Esophagus squamous epithelium (tissue), 5 donors: ENCODE data around the gene DCUN1D2. TPM values are rescaled to one million over a fixed set of nuclear protein-coding genes. Genes with fewer than 3 reads are reported as not detected.
A peak's percentile ranks its signal among the peaks of the same experiment; 100 is the strongest.

Experiments used
- DNase-seq: peaks from one replicate; lab custom pipeline; 2025; lab: John Stamatoyannopoulos, UW
- H3K27ac ChIP-seq, 4 donors: fragments of 200-600 bp; sonication (generic); one replicate each; pipeline ENCODE4 v1.5.1; 2016 to 2019; ENCODE audit warnings: mild to moderate bottlenecking in 1 of 4
- H3K27me3 ChIP-seq, 4 donors: fragments of 200-600 bp; sonication (generic); 1 replicate in 3 of 4; 2 replicates in 1 of 4; pipeline versions ENCODE4 v1.5.1 to v1.6.0; 2017 to 2021; ENCODE audit warnings: antibody characterized with exemption in 1 of 4
- H3K36me3 ChIP-seq, 3 donors: fragments of 200-600 bp; sonication (generic); one replicate each; pipeline ENCODE4 v1.5.1; 2016 to 2019
- H3K4me1 ChIP-seq, 3 donors: fragments of 200-600 bp; sonication (generic); one replicate each; pipeline ENCODE4 v1.5.1; 2017 to 2019
- H3K4me3 ChIP-seq, 4 donors: fragments of 200-600 bp; sonication (generic); 1 replicate in 3 of 4; 2 replicates in 1 of 4; pipeline ENCODE4 v1.5.1; 2016 to 2019; ENCODE audit warnings: mild to moderate bottlenecking in 2 of 4, moderate library complexity in 1 of 4
- H3K9me3 ChIP-seq, 3 donors: fragments of 200-600 bp; sonication (generic); one replicate each; pipeline ENCODE4 v1.5.1; 2016 to 2019
- CTCF ChIP-seq, 6 experiments: fragments of 450-650 bp in 4 of 6; fragments of 200-600 bp in 2 of 6; sonication (generic) in 2 of 6; IDR thresholded peaks; one replicate each; pipeline ENCODE4 v1.5.1; 2016 to 2019; ENCODE audit warnings: antibody characterized with exemption in 6 of 6, mild to moderate bottlenecking in 4 of 6, moderate library complexity in 4 of 6
- POLR2A ChIP-seq, 4 donors: fragments of 450-650 bp; IDR thresholded peaks; one replicate each; pipeline ENCODE4 v1.6.1; 2017; ENCODE audit warnings: antibody characterized with exemption in 4 of 4, mild to moderate bottlenecking in 4 of 4, moderate library complexity in 3 of 4
- WGBS, 2 donors: methylation state at CpG; one replicate each; pipeline ENCODE4 v1.1.5; 2018; 5-methylcytosine and 5-hydroxymethylcytosine counted together
- intact Hi-C: fragments of 100-400 bp; cut with DNase I; formaldehyde crosslinking; loops from one replicate; pipeline ENCODE4 v1.15.0; 2022
- total RNA-seq, 4 donors: library from RNA; depleted of rRNA; stranded (reverse); fragments of >200 nt; gene quantifications; one replicate each; pipeline ENCODE4 v1.1.0, GENCODE V29; 2016
- donor health status: DM: yes; HTN: yes; CAD: no.

The DCUN1D2 gene
- total RNA-seq, 4 donors from 2014 or later: 4.7 to 14.1 (median 7.7) TPM

GRCh38 chr13:113449693-113450347, 40.7 kb downstream of the DCUN1D2 start:
- TF ChIP-seq POLR2A (IDR thresholded peaks at IDR 0.05) (no peak), CTCF (IDR thresholded peaks at IDR 0.05) (no peak)

GRCh38 chr13:113448885-113449692, 41.4 kb downstream of the DCUN1D2 start:
- no peak for TF ChIP-seq POLR2A (IDR thresholded peaks at IDR 0.05)
- TF ChIP-seq CTCF (IDR thresholded peaks at IDR 0.05): no peak
- Histone ChIP-seq H3K27me3 (no peaks in the 10 kb centered on the region), H3K27ac (peak overlapping the region; percentile 61 to 79 (median 70)), H3K9me3 (no peaks in the 10 kb centered on the region), H3K4me1 (peaks cover 0 to 19% (median 6%) of the 10 kb centered on the region in 3 donors), H3K4me3 (peak overlapping the region; percentile 32 to 68 (median 46)), H3K36me3 (peaks cover 0 to 12% (median 0%) of the 10 kb centered on the region in 3 donors)
- 21 to 41% methylated on average over 12 to 15 of the region's 29 CpGs for WGBS, 2 donors
- no peak for DNase-seq
- intact Hi-C loops: no loop called here

More at GRCh38 chr13:113449693-113450347, 40.7 kb downstream of the DCUN1D2 start:
- Histone ChIP-seq H3K4me1 (peaks cover 0 to 19% (median 6%) of the 10 kb centered on the region in 3 donors), H3K36me3 (peaks cover 0 to 18% (median 0%) of the 10 kb centered on the region in 3 donors), H3K9me3 (no peaks in the 10 kb centered on the region), H3K27me3 (no peaks in the 10 kb centered on the region), H3K4me3 (peak overlapping the region; percentile 32 to 68 (median 46)), H3K27ac (peak overlapping the region; percentile 61 to 79 (median 70))
- intact Hi-C loops: no loop called here
- 59 to 70% methylated on average over 11 to 12 of the region's 13 CpGs for WGBS, 2 donors
- DNase-seq: no peak

GRCh38 chr13:113448545-113448884, 42.0 kb downstream of the DCUN1D2 start:
- 31 to 56% methylated on average over 3 to 5 of the region's 6 CpGs for WGBS, 2 donors
- TF ChIP-seq POLR2A (IDR thresholded peaks at IDR 0.05) (no peak), CTCF (IDR thresholded peaks at IDR 0.05) (no peak)
- Histone ChIP-seq H3K27ac (peak overlapping the region; percentile 61 to 79 (median 70)), H3K36me3 (peaks cover 0 to 8% (median 0%) of the 10 kb centered on the region in 3 donors), H3K9me3 (no peaks in the 10 kb centered on the region), H3K4me1 (peaks cover 0 to 19% (median 6%) of the 10 kb centered on the region in 3 donors), H3K4me3 (peak overlapping the region; percentile 32 to 68 (median 46)), H3K27me3 (no peaks in the 10 kb centered on the region)
- intact Hi-C loops: no loop called here
- DNase-seq: no peak

GRCh38 chr13:113447596-113447995, 42.9 kb downstream of the DCUN1D2 start:
- TF ChIP-seq POLR2A (IDR thresholded peaks at IDR 0.05): no peak
- no peak for TF ChIP-seq CTCF (IDR thresholded peaks at IDR 0.05)
- intact Hi-C loops: no loop called here
- Histone ChIP-seq H3K4me1 (peaks cover 0 to 19% (median 6%) of the 10 kb centered on the region in 3 donors), H3K9me3 (no peaks in the 10 kb centered on the region), H3K27ac (no peak overlapping the region), H3K36me3 (no peaks in the 10 kb centered on the region), H3K27me3 (no peaks in the 10 kb centered on the region), H3K4me3 (no peak overlapping the region)
- WGBS, 2 donors: 91% methylated on average over 6 of the region's 6 CpGs
- DNase-seq: no peak

GRCh38 chr13:113446488-113446854, 44.0 kb downstream of the DCUN1D2 start:
- peaks cover 0 to 19% (median 6%) of the 10 kb centered on the region in 3 donors for H3K4me1 ChIP-seq
- H3K9me3 ChIP-seq: no peaks in the 10 kb centered on the region
- H3K4me3 ChIP-seq: no peak overlapping the region
- no peak overlapping the region for H3K27ac ChIP-seq
- H3K27me3 ChIP-seq: no peaks in the 10 kb centered on the region
- 85 to 97% methylated on average over 5 to 7 of the region's 9 CpGs for WGBS, 2 donors
- no peak for DNase-seq
- H3K36me3 ChIP-seq: no peaks in the 10 kb centered on the region
- intact Hi-C loops: no loop called here
- no peak for TF ChIP-seq POLR2A (IDR thresholded peaks at IDR 0.05)
- TF ChIP-seq CTCF (IDR thresholded peaks at IDR 0.05): no peak
